SW 1271 (cell line): Measurements from ENCODE around the gene MACROD2.
"Not testable (repeated sequence)": the region's sequence is repeated elsewhere in the genome, so short reads cannot be mapped to it uniquely, and the experiment has no call there.

Experiments
- DNase-seq, 2 experiments: peaks; one replicate each; lab custom pipeline; 2025; lab: John Stamatoyannopoulos, UW

Gene MACROD2

GRCh38 chr20:15523400-15523799, 1528.1 kb downstream of the MACROD2 start:
- DNase-seq, result no peak

GRCh38 chr20:15528391-15529111, 1533.2 kb downstream of the MACROD2 start:
- no peak for DNase-seq

- DNase-seq, result no peak
These were observed 1540.5 kb downstream of the MACROD2 start for GRCh38 chr20:15535863-15536262.

DNA sequence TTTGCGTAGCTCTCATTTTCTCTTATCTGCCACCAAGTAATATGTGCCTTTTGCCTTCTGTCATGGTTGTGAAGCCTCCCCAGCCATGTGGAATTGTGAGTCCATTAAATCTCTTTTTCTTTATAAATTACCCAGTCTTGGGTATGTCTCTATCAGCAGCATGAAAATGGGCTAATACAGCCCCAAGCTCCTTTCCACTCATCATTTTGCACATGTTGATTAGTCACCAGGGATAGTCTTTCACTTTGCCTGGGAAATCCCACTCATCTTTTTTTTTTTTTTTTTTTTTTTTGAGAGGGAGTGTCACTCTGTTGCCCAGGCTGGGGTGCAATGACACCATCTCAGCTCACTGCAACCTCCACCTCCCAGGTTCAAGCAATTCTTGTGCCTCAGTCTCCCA, 1541.9 kb downstream of the MACROD2 start:
- DNase-seq, result not testable (repeated sequence)

DNA sequence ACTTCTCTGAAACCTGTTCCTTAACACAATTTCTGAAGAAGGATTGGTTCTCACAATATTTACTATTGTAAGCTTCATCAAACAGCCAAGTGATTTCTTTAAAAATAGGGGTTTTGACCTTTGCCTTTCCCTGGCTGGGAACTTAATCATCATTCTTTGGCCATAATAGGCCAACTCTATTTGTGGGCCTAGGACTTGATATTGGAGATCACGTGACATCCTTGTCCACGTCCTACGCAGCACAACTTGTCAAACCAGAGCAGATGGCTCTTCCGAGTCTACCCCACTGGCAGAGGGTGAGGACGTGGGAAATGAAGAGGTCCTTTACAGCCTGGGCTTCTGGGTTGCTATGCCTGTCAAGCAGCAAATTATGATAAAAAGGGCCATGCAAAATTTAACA, 1547.3 kb downstream of the MACROD2 start:
- no peak for DNase-seq

DNA sequence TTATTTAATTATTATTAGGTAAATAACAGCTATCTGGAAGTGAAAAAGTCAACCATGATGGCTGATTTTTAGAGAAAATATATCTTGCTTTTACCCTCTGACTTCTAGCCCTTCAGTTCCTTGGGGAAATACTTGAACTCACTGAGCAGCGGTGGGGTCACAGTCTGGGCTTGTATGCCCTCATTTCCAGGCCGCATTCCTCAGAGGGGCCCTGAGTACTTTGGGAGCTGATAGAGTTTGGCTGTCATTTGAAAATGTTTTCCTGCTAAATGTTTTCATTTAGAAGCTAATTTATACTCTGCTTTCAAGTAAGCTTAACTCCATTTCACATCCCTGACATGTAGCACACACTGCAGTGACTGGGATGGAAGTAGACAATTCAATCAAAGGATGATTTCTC, 1549.4 kb downstream of the MACROD2 start:
- no peak for DNase-seq

DNA sequence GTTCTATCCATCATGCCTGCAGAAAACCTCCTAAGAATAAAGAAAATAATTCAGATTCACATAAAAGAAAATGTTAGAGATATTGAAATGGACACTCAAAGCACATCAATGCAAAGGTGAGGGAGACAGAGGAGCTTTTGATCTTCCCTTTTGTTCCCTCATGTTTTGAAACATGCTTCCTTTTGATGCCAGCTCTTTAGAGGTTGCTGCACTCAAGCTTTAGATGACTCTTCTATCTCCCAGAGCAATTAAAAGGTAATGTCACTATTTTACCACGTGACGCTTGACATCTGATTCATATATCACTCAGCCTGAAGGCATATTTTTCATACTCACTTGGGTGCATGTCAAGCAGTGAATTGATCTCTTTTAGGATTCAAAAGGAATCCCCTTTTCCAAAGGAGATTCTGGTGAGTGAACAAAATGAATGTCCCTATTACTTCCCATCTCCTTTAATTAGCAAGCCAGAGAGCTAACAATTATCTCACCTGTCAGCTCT, 1551.3 kb downstream of the MACROD2 start:
- DNase-seq, result no peak

DNA sequence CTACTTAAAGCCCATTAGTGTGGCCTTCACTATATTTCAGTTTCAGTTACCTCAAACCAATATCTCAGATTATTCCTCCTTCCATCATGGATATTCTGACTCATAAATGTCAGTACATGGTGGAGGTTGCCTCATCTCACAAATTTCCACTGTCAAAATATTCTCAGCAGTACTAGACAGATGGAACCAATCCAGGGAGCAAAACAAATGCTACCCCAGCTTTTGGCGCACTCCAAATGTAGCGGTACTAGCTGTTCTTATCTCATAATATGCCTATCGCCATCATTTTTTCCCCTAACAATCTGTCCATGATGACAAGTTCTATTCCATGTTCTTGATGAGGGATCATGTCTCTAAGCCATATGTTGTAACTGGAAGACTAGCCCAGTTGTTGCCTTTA, 1551.8 kb downstream of the MACROD2 start:
- DNase-seq, result no peak

- DNase-seq, result no peak
These were observed 1555.0 kb downstream of the MACROD2 start for GRCh38 chr20:15550116-15550870.

GRCh38 chr20:15555913-15556312, 1560.6 kb downstream of the MACROD2 start:
- DNase-seq, result no peak

GRCh38 chr20:15556869-15557268, 1561.6 kb downstream of the MACROD2 start:
- no peak for DNase-seq

GRCh38 chr20:15561070-15561569, 1565.8 kb downstream of the MACROD2 start:
- DNase-seq, result no peak

- no peak for DNase-seq
These were observed 1566.5 kb downstream of the MACROD2 start for GRCh38 chr20:15561707-15562404.

DNA sequence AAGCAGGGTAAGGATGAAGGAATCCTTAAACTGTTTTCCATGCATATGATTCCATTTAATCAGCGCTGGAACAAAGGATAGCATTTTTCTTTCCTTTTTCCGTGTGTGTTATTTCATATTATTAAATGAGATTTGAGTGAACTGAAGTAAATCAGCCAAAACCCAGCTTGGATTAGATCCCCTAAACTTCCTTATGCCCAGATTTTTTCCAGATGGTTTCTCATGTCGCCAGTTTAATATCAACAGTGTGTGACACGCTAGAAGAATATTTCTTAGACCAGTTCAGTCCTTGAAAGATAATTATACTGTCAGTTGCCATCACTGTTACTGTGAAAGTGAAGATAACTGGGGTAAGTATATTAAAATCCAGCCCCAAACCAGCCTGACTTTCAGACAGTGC, 1568.5 kb downstream of the MACROD2 start:
- DNase-seq, result no peak

DNA sequence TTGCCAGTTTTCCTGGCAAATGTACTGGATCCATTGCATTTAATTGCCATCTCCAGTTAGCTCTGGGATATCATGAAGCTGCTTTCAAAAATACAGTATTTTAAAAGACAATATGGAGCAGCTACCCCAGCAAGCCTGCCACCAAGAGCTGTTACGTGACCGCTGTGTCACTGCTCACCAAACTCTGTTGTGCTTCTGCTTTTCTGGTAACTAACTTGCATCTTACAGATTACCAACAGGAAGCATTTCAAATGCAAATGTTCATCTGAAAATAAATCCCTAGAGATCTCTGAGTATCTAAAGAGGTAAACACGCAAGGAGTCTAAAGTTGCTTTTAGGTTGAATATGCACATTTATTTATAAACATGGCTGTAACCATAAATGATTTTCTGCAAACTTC, 1569.7 kb downstream of the MACROD2 start:
- DNase-seq, result no peak

DNA sequence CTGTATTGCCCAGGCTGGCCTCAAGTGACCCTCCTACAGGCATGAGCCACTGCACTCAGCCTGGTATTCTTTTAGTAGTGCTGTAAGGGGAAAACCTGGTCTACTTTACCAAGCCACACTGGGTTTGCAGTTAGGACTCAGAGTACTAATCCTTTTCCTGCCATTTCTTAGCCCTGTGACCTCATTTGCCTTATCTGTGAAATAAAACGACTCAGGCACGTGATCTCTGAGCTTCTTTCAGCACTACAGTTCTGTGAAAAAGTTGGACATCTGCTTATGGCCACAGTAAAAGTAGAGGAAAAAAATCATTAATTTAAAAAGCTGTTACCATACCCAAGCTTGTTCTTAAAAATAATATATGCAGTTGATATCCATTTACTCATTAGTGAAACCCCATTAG, 1570.5 kb downstream of the MACROD2 start:
- no peak for DNase-seq

DNA sequence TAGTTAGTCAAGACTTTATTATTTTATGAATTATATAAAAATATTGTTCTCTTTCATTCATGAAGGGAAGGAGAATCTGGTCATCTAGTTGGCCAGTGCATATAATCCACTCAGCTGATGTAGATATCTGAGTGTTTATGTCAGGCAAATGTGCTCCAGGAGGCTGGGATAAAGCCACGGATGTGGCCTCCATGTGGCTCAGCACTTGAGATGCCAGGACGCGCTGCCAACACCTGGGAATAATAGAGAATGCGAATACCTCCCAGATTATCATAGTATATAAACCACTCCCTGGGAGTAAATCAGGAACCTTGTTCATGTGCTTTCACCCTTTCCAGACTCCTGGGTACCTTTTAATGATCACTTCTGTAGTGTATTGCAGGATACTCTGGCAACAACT, 1571.9 kb downstream of the MACROD2 start:
- DNase-seq, result no peak

DNA sequence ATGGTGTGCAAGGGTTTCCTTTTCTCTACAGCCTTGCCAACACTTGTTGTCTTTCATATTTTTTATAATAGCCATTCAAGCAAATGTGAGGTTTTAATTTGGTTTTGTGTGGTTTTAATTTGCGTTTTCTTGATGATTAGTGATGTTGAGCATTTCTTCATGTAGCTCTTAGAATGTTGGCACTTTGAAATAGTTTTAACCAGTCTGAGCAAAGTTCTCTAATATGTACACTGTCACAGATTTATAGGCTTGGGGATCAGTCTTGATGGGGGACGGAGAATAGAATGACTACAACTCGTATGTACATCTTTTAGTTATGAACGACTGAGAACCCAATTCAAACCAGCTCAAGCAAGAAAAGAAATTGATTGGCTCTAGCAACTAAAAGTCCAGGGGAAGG, 1574.8 kb downstream of the MACROD2 start:
- DNase-seq, result no peak

- no peak for DNase-seq
These were observed 1575.7 kb downstream of the MACROD2 start for GRCh38 chr20:15571056-15571455.

DNA sequence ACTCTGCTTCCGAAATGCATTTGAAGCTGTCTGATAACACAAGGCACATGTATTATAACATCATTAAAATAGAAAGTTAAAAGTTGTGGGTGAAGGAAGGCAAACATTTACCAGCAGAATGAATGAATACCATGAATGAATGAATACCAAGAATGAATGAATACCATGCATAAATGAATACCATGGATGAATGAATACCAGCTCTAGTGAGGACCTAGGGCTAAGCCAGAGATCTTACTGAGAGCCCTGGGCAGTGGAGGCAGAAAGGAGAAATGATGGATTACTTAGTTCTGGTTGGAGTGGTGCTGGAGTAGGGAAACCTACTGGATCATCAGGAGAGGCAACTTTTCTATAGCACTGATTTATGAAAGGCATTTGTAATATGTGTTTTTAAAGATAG, 1579.9 kb downstream of the MACROD2 start:
- DNase-seq, result no peak

DNA sequence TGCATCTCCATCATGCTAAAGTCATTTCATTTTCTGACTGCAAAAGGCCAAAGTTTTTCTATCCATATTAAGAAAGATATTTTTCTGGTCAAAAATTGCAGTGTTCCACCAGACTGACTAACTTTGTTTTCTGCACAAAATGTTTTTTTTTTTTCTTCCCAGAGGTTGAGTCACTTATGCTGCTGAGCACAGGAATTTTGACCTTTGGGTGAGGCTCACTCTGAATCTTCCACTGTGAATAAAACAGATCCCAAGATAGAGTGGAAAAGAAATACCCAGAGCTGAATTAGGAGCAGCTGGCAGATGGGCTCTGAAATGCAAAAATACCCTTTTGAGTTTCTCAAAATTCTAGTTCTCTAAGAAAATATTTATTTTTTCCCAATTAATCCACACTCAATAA, 1581.1 kb downstream of the MACROD2 start:
- DNase-seq, result no peak

DNA sequence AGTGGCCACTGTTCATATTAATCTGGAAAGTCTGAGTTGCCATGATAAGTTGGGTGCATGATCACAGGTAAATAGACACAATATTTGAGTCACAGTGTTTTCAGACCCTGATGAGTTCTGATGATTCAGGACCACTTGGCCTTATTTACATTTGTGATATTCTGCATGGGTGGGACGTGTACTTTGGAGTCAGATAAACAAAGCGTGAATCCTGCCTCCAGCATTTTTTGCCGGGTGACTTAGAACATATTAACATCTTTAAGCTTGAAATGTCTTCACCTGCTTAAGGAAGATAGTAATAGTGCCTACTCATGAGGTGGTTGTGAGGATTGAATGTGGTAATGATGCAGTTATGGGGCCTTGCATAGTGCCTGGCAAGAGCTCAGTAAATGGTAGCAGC, 1582.8 kb downstream of the MACROD2 start:
- DNase-seq, result no peak

DNA sequence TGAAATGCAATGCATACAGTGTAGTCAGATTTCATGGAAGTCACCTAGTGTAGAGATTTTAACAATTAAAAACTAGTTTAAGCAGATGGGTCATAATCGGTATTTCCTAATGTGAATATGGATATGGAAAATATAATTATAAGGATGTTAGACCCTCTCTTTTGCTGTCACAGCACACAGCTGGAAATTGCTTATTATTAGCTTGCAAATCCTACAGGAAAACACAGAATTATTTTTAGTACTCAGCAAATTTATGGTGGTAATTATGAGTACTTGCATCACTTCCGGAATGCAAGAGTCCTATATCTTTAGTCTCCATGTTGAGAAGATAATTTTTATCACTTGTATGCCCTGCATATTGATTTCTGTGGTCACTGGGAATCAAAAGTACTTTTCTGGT, 1584.4 kb downstream of the MACROD2 start:
- DNase-seq, result no peak
